ENCODE measurements around the gene GFRA3.

- no peak for TF ChIP-seq CTCF (IDR thresholded peaks at IDR 0.05; ENCODE audit: low read depth, low read length, poor library complexity, severe bottlenecking)
- TF ChIP-seq EZH2phosphoT487 (IDR thresholded peaks at IDR 0.05; ENCODE audit: borderline replicate concordance, low read length), result no peak
Observed at GRCh38 chr5:138303372-138303771, 29.0 kb upstream of the GFRA3 start.
